ACC112 (cell line): ENCODE measurements around the gene SMCP.

Experiments
- H2AFZ ChIP-seq: fragments of 200-600 bp; sonication (generic); one replicate; pipeline ENCODE4 v1.6.0; 2017; ENCODE audit warnings: antibody characterized with exemption, low read length; ENCODE audit not compliant: unreplicated experiment
- H3K27ac ChIP-seq: fragments of 200-600 bp; sonication (generic); 2 replicates; pipeline ENCODE4 v1.5.1; 2014; ENCODE audit warnings: low read depth, mild to moderate bottlenecking, antibody characterized with exemption, low read length, moderate library complexity
- H3K27me3 ChIP-seq: fragments of 200-600 bp; sonication (generic); 2 replicates; pipeline ENCODE4 v1.6.1; 2014; ENCODE audit warnings: mild to moderate bottlenecking, antibody characterized with exemption, low read length, moderate library complexity, mixed read lengths; ENCODE audit not compliant: insufficient read depth
- H3K36me3 ChIP-seq: fragments of 200-600 bp; sonication (generic); 2 replicates; pipeline ENCODE4 v1.6.1; 2016; ENCODE audit warnings: mild to moderate bottlenecking, antibody characterized with exemption, low read length, moderate library complexity, mixed read lengths; ENCODE audit not compliant: insufficient read depth
- H3K4me1 ChIP-seq: fragments of 200-600 bp; sonication (generic); one replicate; pipeline ENCODE4 v1.6.1; 2016; ENCODE audit warnings: low read length, mixed read lengths; ENCODE audit not compliant: insufficient read depth, unreplicated experiment, control insufficient read depth
- H3K4me3 ChIP-seq: fragments of 200-600 bp; sonication (generic); 2 replicates; pipeline ENCODE4 v1.5.1; 2014; ENCODE audit warnings: mild to moderate bottlenecking, low read depth, low read length
- H3K79me2 ChIP-seq: fragments of 200-600 bp; sonication (generic); one replicate; pipeline ENCODE4 v1.6.0; 2016; ENCODE audit warnings: low read length; ENCODE audit not compliant: control insufficient read depth, unreplicated experiment, insufficient read depth

The SMCP gene

GRCh38 chr1:152878042-152878441 lies at the start of gene SMCP:
TSS of gene SMCP (plus strand) at chr1:152878322. CDS start at chr1:152884423, 6,101 bp downstream.
- Histone ChIP-seq H3K36me3 (no peaks in the 10 kb centered on the region), H3K27ac (no peak within 1 kb of the TSS), H3K4me3 (no peak within 1 kb of the TSS), H3K79me2 (no peaks in the 10 kb centered on the region), H3K27me3 (no peaks in the 10 kb centered on the region), H2AFZ (no peak within 1 kb of the TSS), H3K4me1 (no peaks in the 10 kb centered on the region)

DNA sequence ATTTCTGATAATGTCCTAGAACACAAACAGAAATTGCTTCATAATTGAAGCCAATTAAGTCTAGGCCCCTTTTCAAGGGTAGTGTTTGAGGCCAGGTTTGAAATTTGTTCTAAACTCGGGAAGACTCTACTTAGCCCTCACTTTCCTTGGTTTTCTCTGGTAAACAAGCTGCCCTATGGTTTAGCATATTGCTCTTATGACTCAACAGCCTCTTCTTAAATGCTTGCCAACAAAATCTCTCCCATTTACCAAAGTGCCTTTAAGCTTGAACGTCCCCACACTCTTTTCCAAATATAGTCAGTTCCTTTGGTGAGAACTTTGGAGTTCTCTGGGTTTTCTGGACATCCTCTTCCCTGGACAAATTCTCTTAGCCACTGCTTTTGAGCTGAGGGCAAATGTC lies 41.3 kb upstream of the SMCP start:
- H3K27ac ChIP-seq, result no peak overlapping the region
- no peaks in the 10 kb centered on the region for H3K27me3 ChIP-seq
- no peaks in the 10 kb centered on the region for H3K36me3 ChIP-seq
- no peak overlapping the region for H2AFZ ChIP-seq
- H3K4me3 ChIP-seq, result no peak overlapping the region
- no peaks in the 10 kb centered on the region for H3K4me1 ChIP-seq
- no peaks in the 10 kb centered on the region for H3K79me2 ChIP-seq

GRCh38 chr1:152842556-152842955 lies 35.6 kb upstream of the SMCP start, which contains the start of gene LCE6A:
TSS of gene LCE6A (plus strand) at chr1:152842856. CDS start at chr1:152843521, 665 bp downstream.
- no peaks in the 10 kb centered on the region for H3K79me2 ChIP-seq

GRCh38 chr1:152855661-152856060 lies 22.5 kb upstream of the SMCP start:
- no peaks in the 10 kb centered on the region for H3K79me2 ChIP-seq
- no peaks in the 10 kb centered on the region for H3K27me3 ChIP-seq
- no peak overlapping the region for H2AFZ ChIP-seq

More at GRCh38 chr1:152842556-152842955, 35.6 kb upstream of the SMCP start, which contains the start of gene LCE6A:
- H3K36me3 ChIP-seq, result no peaks in the 10 kb centered on the region
- H3K4me1 ChIP-seq, result no peaks in the 10 kb centered on the region
- no peak within 1 kb of the TSS for H2AFZ ChIP-seq
- no peak within 1 kb of the TSS for H3K27ac ChIP-seq
- H3K27me3 ChIP-seq, result no peaks in the 10 kb centered on the region
- H3K4me3 ChIP-seq, result no peak within 1 kb of the TSS

GRCh38 chr1:152858062-152858461 lies 20.1 kb upstream of the SMCP start:
- Histone ChIP-seq H3K4me1 (no peaks in the 10 kb centered on the region), H2AFZ (no peak overlapping the region), H3K36me3 (no peaks in the 10 kb centered on the region), H3K27ac (no peak overlapping the region), H3K4me3 (no peak overlapping the region), H3K79me2 (no peaks in the 10 kb centered on the region), H3K27me3 (no peaks in the 10 kb centered on the region)

More at GRCh38 chr1:152855661-152856060, 22.5 kb upstream of the SMCP start:
- Histone ChIP-seq H3K36me3 (no peaks in the 10 kb centered on the region), H3K27ac (no peak overlapping the region), H3K4me1 (no peaks in the 10 kb centered on the region), H3K4me3 (no peak overlapping the region)

DNA sequence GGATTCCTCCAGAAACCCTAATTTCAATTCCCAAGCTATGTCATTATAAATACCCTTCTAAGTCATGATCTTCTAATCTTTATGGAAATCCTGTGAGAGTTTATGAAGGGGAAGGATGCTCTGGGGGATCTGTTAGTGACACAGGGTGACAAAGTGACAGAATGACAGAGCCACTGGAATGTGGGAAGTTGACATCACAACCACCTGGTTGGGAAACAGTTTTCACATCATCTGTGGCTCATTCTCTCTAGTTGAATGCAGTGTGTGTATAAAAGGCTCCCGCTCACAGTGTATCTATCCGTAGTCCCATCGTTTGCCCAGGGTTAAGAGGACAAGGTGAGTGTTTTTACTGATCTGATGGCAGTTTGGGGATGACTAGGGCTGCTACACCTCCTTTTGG lies 18.4 kb upstream of the SMCP start, which contains the start of gene LCE7A:
LCE7A (plus strand) TSS at position 301 of the 400 bp plus-strand sequence. CDS start 702 bp downstream, outside the sequence.
- H3K27ac ChIP-seq, result no peak within 1 kb of the TSS
- H3K36me3 ChIP-seq, result no peaks in the 10 kb centered on the region
- no peaks in the 10 kb centered on the region for H3K4me1 ChIP-seq
- no peak within 1 kb of the TSS for H2AFZ ChIP-seq
- no peak within 1 kb of the TSS for H3K4me3 ChIP-seq
- H3K79me2 ChIP-seq, result no peaks in the 10 kb centered on the region
- H3K27me3 ChIP-seq, result no peaks in the 10 kb centered on the region

GRCh38 chr1:152860129-152860528 lies 18.0 kb upstream of the SMCP start:
- Histone ChIP-seq H3K4me3 (no peak overlapping the region), H3K27me3 (no peaks in the 10 kb centered on the region), H3K36me3 (no peaks in the 10 kb centered on the region), H3K79me2 (no peaks in the 10 kb centered on the region), H2AFZ (no peak overlapping the region), H3K4me1 (no peaks in the 10 kb centered on the region), H3K27ac (no peak overlapping the region)

DNA sequence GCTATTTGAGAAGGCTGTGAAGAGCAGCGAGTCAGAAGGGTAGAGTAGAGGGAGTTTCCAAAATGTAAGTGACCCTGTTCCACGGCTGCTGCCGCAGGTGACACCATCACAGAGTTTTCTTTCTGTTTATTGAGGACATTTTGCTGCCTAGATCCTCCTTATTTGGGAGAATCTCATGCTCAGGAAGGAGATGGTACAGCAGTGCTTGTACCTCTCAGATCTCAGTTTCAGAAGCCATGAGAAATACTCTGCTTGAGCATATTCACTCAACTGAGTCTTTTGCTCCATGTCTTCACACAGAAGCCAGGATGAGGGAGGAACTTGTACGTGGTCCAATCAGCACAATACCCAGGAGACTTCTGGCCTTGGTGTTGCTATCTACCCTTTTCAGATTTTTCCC lies 16.7 kb upstream of the SMCP start:
- H2AFZ ChIP-seq, result no peak overlapping the region
- no peak overlapping the region for H3K27ac ChIP-seq
- no peaks in the 10 kb centered on the region for H3K4me1 ChIP-seq
- H3K4me3 ChIP-seq, result no peak overlapping the region
- H3K27me3 ChIP-seq, result no peaks in the 10 kb centered on the region
- no peaks in the 10 kb centered on the region for H3K36me3 ChIP-seq
- no peaks in the 10 kb centered on the region for H3K79me2 ChIP-seq

DNA sequence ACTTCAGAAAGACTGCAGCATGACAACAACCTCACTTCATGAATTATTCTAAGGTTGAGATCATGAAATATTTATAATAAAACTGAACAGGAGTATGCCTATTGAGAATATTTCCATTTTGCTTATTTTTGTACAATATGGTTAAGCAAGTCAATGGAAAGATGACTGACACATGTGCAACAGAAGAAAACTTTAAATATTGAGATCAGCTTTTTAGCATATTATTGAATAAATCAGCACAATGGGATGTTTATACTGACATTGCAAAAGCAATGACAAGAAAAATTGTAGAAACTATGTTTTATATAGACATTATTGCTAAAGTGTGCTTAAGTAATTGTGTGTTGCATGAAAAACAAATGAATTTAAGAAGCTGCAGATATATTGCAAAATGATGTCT lies 13.7 kb upstream of the SMCP start:
- no peaks in the 10 kb centered on the region for H3K27me3 ChIP-seq
- H3K4me1 ChIP-seq, result no peaks in the 10 kb centered on the region
- H3K79me2 ChIP-seq, result no peaks in the 10 kb centered on the region
- H2AFZ ChIP-seq, result no peak overlapping the region
- no peak overlapping the region for H3K4me3 ChIP-seq
- no peaks in the 10 kb centered on the region for H3K36me3 ChIP-seq
- H3K27ac ChIP-seq, result no peak overlapping the region

DNA sequence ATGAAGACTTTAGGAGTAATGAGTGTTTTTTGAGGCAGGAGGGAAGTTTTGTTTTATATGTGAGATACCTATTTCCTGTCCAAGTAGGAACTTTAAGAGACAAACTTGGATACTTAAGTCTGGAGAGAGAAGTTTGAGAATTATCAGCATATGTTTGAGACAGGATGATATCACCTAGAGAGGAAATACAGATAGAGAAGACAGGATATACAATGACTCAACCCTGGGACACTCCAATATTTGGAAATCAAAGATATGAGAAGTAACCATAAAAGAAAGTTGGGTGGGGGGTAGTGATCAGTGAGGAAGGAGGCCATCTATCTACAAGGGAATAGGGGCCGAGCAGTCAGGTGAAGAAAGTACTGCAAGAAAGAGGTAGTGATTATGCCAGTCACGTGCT lies 11.8 kb upstream of the SMCP start:
- H3K4me3 ChIP-seq, result no peak overlapping the region

GRCh38 chr1:152869808-152870419 lies 8.2 kb upstream of the SMCP start:
- Histone ChIP-seq H3K36me3 (no peaks in the 10 kb centered on the region), H2AFZ (no peak overlapping the region), H3K4me1 (no peaks in the 10 kb centered on the region), H3K27ac (no peak overlapping the region), H3K79me2 (no peaks in the 10 kb centered on the region), H3K4me3 (no peak overlapping the region), H3K27me3 (no peaks in the 10 kb centered on the region)

More for the DNA sequence above, 11.8 kb upstream of the SMCP start:
- no peaks in the 10 kb centered on the region for H3K27me3 ChIP-seq
- H3K36me3 ChIP-seq, result no peaks in the 10 kb centered on the region
- no peaks in the 10 kb centered on the region for H3K4me1 ChIP-seq
- no peak overlapping the region for H3K27ac ChIP-seq
- H2AFZ ChIP-seq, result no peak overlapping the region
- H3K79me2 ChIP-seq, result no peaks in the 10 kb centered on the region
